ENCODE measurements around the gene IFT88.

- TF ChIP-seq EZH2 (IDR thresholded peaks at IDR 0.05) (no peak), POLR2AphosphoS5 (IDR thresholded peaks at IDR 0.05; ENCODE audit: borderline replicate concordance, low read depth, low read length) (peak; percentile 24; the same call in 1 of the 2 replicates)
These were observed 129.1 kb downstream of the IFT88 start for GRCh38 chr13:20696073-20696472.

Data from SK-N-MC (cell line).